ENCODE measurements around the gene CD177. TPM values are rescaled to one million over a fixed set of nuclear protein-coding genes. Genes with fewer than 3 reads are reported as not detected.
"Not testable (repeated sequence)": the region's sequence is repeated elsewhere in the genome, so short reads cannot be mapped to it uniquely, and the experiment has no call there.

CD177 gene
- total and polyA plus RNA-seq, 2 of the 8 experiments (the other 6 are each of a cell fraction or from before 2014, with no cell fraction given) = 3.4 to 10.0 TPM

DNA sequence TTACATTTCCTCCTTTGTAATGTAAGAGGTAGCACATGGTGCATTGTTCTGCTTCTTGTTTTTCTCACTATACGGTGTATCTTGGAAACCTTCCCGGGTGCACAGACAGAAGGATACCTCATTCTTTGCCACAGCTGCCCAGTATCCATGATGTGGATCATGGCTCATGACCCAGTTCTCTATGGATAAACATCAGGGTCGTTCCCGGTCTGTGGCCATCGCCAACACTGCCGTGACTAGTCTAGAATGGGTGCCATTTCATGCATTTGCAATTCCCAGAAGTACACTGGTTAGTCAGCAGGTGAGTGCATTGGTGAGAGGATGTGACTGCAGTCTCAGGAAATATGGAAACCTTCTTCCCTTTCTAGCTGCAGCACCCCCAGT, 38.1 kb downstream of the CD177 start:
- not testable (repeated sequence) for FAIRE-seq

DNA sequence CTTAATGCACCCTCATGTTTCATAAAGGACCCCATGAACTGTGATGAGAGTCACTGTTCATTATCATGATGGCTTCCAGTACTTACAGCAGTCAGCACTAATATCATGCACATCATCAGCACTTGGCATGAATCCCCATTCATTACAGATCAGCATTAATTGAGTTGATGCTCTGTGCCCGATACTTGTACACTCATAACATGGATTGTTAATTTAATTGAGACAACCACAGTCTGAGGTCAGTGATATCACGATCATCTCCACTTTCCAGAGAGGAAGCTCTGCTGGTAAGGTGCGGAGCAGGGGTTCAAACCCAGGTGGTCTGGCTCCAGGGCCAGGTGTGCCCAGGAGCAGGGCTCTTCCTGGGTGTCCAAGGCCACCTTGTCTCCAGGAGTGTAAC, 40.0 kb downstream of the CD177 start:
- WGBS, 2 experiments (ENCODE audit: extremely low coverage in 1 of 2, insufficient coverage in 1 of 2, insufficient read length in 1 of 2, insufficient replicate concordance in 2 of 2, low coverage in 1 of 2, low lambda C conversion rate in 2 of 2, missing lambda C conversion rate in 1 of 2) = 88% methylated on average over 3 of the region's 3 CpGs; no CpG with 5 or more reads in 1 of the 2 experiments

More for the DNA sequence above, 38.1 kb downstream of the CD177 start:
- H3K23ac ChIP-seq (ENCODE audit: insufficient read length); H3K4me3 ChIP-seq (ENCODE audit: extremely low read depth in 1 of 4, insufficient read depth in 2 of 4, low read depth in 3 of 4, low read length in 4 of 4); H4K20me1 ChIP-seq (replicated peaks in 1 of 2; ENCODE audit: control insufficient read depth in 1 of 2, insufficient read depth in 2 of 2, low read length in 2 of 2); H2AK5ac ChIP-seq (ENCODE audit: low read depth, low read length); H3K18ac ChIP-seq (ENCODE audit: extremely low read depth, low read length); H3K36me3 ChIP-seq (ENCODE audit: control insufficient read depth in 2 of 4, insufficient read depth in 4 of 4, low read length in 3 of 4); DNase-seq (ENCODE audit: low read depth in 1 of 2, low spot score in 2 of 2); H3K9me3 ChIP-seq (ENCODE audit: insufficient read depth in 2 of 2, low read depth in 1 of 2, low read length in 1 of 2); H3K4ac ChIP-seq (replicated peaks; ENCODE audit: insufficient read length, low read depth, low read length); H3K9ac ChIP-seq (replicated peaks in 1 of 4; ENCODE audit: extremely low read depth in 1 of 4, low read depth in 3 of 4, low read length in 3 of 4); H4K8ac ChIP-seq (ENCODE audit: extremely low read depth, insufficient read depth, low read length); H4K91ac ChIP-seq (replicated peaks; ENCODE audit: insufficient read length, low read length); H3K27me3 ChIP-seq (replicated peaks in 1 of 4; ENCODE audit: control insufficient read depth in 3 of 4, extremely low read depth in 1 of 4, insufficient read depth in 3 of 4, low read length in 3 of 4); H3K23me2 ChIP-seq (ENCODE audit: low read depth, low read length); H3K56ac ChIP-seq (replicated peaks; ENCODE audit: insufficient read length, low read depth, low read length); H4K5ac ChIP-seq (ENCODE audit: insufficient read length, low read depth, low read length); CTCF ChIA-PET (ENCODE audit: partially characterized antibody); H2BK5ac ChIP-seq (ENCODE audit: low read depth, low read length); H2BK20ac ChIP-seq (ENCODE audit: low read length); H3K4me2 ChIP-seq (ENCODE audit: insufficient read depth in 1 of 2, low read depth in 2 of 2, low read length in 2 of 2); H2BK120ac ChIP-seq (replicated peaks; ENCODE audit: low read depth, low read length); H2BK12ac ChIP-seq (ENCODE audit: low read depth, low read length); H2BK15ac ChIP-seq (ENCODE audit: low read length); H3K4me1 ChIP-seq (replicated peaks in 1 of 4; ENCODE audit: control insufficient read depth in 3 of 4, insufficient read depth in 4 of 4, low read length in 3 of 4); H3K27ac ChIP-seq (ENCODE audit: low read depth, low read length); H2AFZ ChIP-seq (ENCODE audit: low read length); H3K14ac ChIP-seq (ENCODE audit: insufficient read length); H3K79me2 ChIP-seq (ENCODE audit: control insufficient read depth in 1 of 2, insufficient read depth in 2 of 2, low read length in 2 of 2); H3K79me1 ChIP-seq (ENCODE audit: low read depth, low read length); POLR2A ChIA-PET (ENCODE audit: partially characterized antibody): not testable (repeated sequence)
- 94% methylated on average over 6 of the region's 6 CpGs; no CpG with 5 or more reads in 1 of the 2 experiments for WGBS, 2 experiments (ENCODE audit: extremely low coverage in 1 of 2, insufficient coverage in 1 of 2, insufficient read length in 1 of 2, insufficient replicate concordance in 2 of 2, low coverage in 1 of 2, low lambda C conversion rate in 2 of 2, missing lambda C conversion rate in 1 of 2)

More for the DNA sequence above, 40.0 kb downstream of the CD177 start:
- H3K9me3 ChIP-seq (ENCODE audit: insufficient read depth in 2 of 2, low read depth in 1 of 2, low read length in 1 of 2); H2AFZ ChIP-seq (ENCODE audit: low read length); H3K27ac ChIP-seq (ENCODE audit: low read depth, low read length); H3K23ac ChIP-seq (ENCODE audit: insufficient read length); H4K20me1 ChIP-seq (replicated peaks in 1 of 2; ENCODE audit: control insufficient read depth in 1 of 2, insufficient read depth in 2 of 2, low read length in 2 of 2); H4K8ac ChIP-seq (ENCODE audit: extremely low read depth, insufficient read depth, low read length); H3K79me2 ChIP-seq (ENCODE audit: control insufficient read depth in 1 of 2, insufficient read depth in 2 of 2, low read length in 2 of 2); FAIRE-seq; DNase-seq (ENCODE audit: low read depth in 1 of 2, low spot score in 2 of 2); H3K4me3 ChIP-seq (ENCODE audit: extremely low read depth in 1 of 4, insufficient read depth in 2 of 4, low read depth in 3 of 4, low read length in 4 of 4); H2BK15ac ChIP-seq (ENCODE audit: low read length); H3K4ac ChIP-seq (replicated peaks; ENCODE audit: insufficient read length, low read depth, low read length); H4K91ac ChIP-seq (replicated peaks; ENCODE audit: insufficient read length, low read length); H3K14ac ChIP-seq (ENCODE audit: insufficient read length); H3K4me1 ChIP-seq (replicated peaks in 1 of 4; ENCODE audit: control insufficient read depth in 3 of 4, insufficient read depth in 4 of 4, low read length in 3 of 4); H3K4me2 ChIP-seq (ENCODE audit: insufficient read depth in 1 of 2, low read depth in 2 of 2, low read length in 2 of 2); H2BK12ac ChIP-seq (ENCODE audit: low read depth, low read length); H3K27me3 ChIP-seq (replicated peaks in 1 of 4; ENCODE audit: control insufficient read depth in 3 of 4, extremely low read depth in 1 of 4, insufficient read depth in 3 of 4, low read length in 3 of 4); H2BK120ac ChIP-seq (replicated peaks; ENCODE audit: low read depth, low read length); H3K56ac ChIP-seq (replicated peaks; ENCODE audit: insufficient read length, low read depth, low read length); POLR2A ChIA-PET (ENCODE audit: partially characterized antibody); H4K5ac ChIP-seq (ENCODE audit: insufficient read length, low read depth, low read length); H2AK5ac ChIP-seq (ENCODE audit: low read depth, low read length); H3K79me1 ChIP-seq (ENCODE audit: low read depth, low read length); H2BK20ac ChIP-seq (ENCODE audit: low read length); H2BK5ac ChIP-seq (ENCODE audit: low read depth, low read length); CTCF ChIA-PET (ENCODE audit: partially characterized antibody); H3K18ac ChIP-seq (ENCODE audit: extremely low read depth, low read length); H3K9ac ChIP-seq (replicated peaks in 1 of 4; ENCODE audit: extremely low read depth in 1 of 4, low read depth in 3 of 4, low read length in 3 of 4); H3K23me2 ChIP-seq (ENCODE audit: low read depth, low read length); H3K36me3 ChIP-seq (ENCODE audit: control insufficient read depth in 2 of 4, insufficient read depth in 4 of 4, low read length in 3 of 4): not testable (repeated sequence)
